HCT116 (cell line): ENCODE results near the gene CD3D. TPM values are rescaled to one million over a fixed set of nuclear protein-coding genes. Genes with fewer than 3 reads are reported as not detected.

Experiments used
- ATAC-seq: fragments of 200-7000 bp; cut with Tn5 transposase; 2 replicates; pipeline ENCODE4 v1.9.1; 2020; ENCODE audit warnings: mild to moderate bottlenecking, moderate library complexity
- BruUV-seq: library from RNA; stranded (reverse); fragments of 400-500 nt; replicated peaks from 2 replicates; lab custom pipeline; 2021; lab: Mats Ljungman, UMichigan
- CTCF ChIA-PET: fragments of 300-600 bp; sonication (Branson Sonifier 250); formaldehyde crosslinking; loops from one replicate; lab custom pipeline; 2021; ENCODE audit warnings: antibody characterized with exemption; lab: Charles Lee
- POLR2A ChIA-PET: fragments of 300-600, 350-600 bp; sonication (Branson Sonifier 250); formaldehyde crosslinking; loops from one replicate; lab custom pipeline; 2021; ENCODE audit warnings: antibody characterized with exemption; lab: Charles Lee
- RAD21 ChIA-PET, 2 experiments: fragments of 300-600 bp; sonication (Branson Sonifier 250); formaldehyde crosslinking; loops; one replicate each; lab custom pipeline; 2023; ENCODE audit warnings: low total read pairs in 2 of 2; ENCODE audit not compliant: uncharacterized antibody in 2 of 2, unreplicated experiment in 2 of 2, low non-redundant PET in 1 of 2; lab: Charles Lee
- DNase-seq: peaks from one replicate; pipeline ENCODE4 v3.0.0-alpha.2; 2010; ENCODE audit warnings: low read depth, low spot score
- H2AFZ ChIP-seq: fragments of 200-600 bp; shearing (Covaris generic), sonication (generic); 2 replicates; pipeline ENCODE4 v1.6.1; 2017; ENCODE audit warnings: low read depth, mixed run types, mixed read lengths, antibody characterized with exemption, low read length; ENCODE audit not compliant: poor library complexity, severe bottlenecking
- H3K27ac ChIP-seq: 2 replicates; pipeline ENCODE4 v1.5.1; 2012; ENCODE audit warnings: low read depth, low read length
- H3K27me3 ChIP-seq: fragments of 200-600 bp; sonication (generic); 2 replicates; pipeline ENCODE4 v1.6.1; 2016; ENCODE audit warnings: mixed run types, low read length, mixed read lengths; ENCODE audit not compliant: insufficient read depth
- H3K36me3 ChIP-seq, 2 experiments: fragments of 200-500 bp in 1 of 2; fragments of 200-600 bp in 1 of 2; sonication (Bioruptor generic) in 1 of 2; sonication (generic) in 1 of 2; 2 replicates each; pipeline versions ENCODE4 v1.5.1 to v1.6.1; 2014 to 2016; ENCODE audit warnings: low read length in 2 of 2, inconsistent platforms in 1 of 2, mixed read lengths in 1 of 2, mixed run types in 1 of 2; ENCODE audit not compliant: insufficient read depth in 2 of 2, control insufficient read depth in 1 of 2
- H3K4me1 ChIP-seq, 2 experiments: fragments of 200-600 bp in 1 of 2; sonication (generic) in 1 of 2; 2 replicates each; pipeline versions ENCODE4 v1.5.1 to v1.6.1; 2012 to 2017; ENCODE audit warnings: low read length in 2 of 2, inconsistent platforms in 1 of 2, mild to moderate bottlenecking in 1 of 2, mixed read lengths in 1 of 2, mixed run types in 1 of 2, moderate library complexity in 1 of 2; ENCODE audit not compliant: insufficient read depth in 2 of 2, control insufficient read depth in 1 of 2
- H3K4me2 ChIP-seq: fragments of 200-600 bp; sonication (generic); 2 replicates; pipeline ENCODE4 v1.6.1; 2017; ENCODE audit warnings: mixed run types, low read length, mixed read lengths
- H3K4me3 ChIP-seq, 2 experiments: fragments of 200-600 bp in 1 of 2; sonication (generic) in 1 of 2; replicated peaks in 1 of 2; 2 replicates each; pipeline ENCODE4 v1.5.1; 2011 to 2016; ENCODE audit warnings: low read length in 2 of 2, control low read depth in 1 of 2, low read depth in 1 of 2, mild to moderate bottlenecking in 1 of 2, mixed read lengths in 1 of 2, mixed run types in 1 of 2
- H3K79me2 ChIP-seq: fragments of 200-600 bp; sonication (generic); 2 replicates; pipeline ENCODE4 v1.6.1; 2017; ENCODE audit warnings: mild to moderate bottlenecking, mixed run types, low read length, moderate library complexity, mixed read lengths; ENCODE audit not compliant: insufficient read depth
- H3K9ac ChIP-seq: fragments of 200-600 bp; sonication (generic); 2 replicates; pipeline ENCODE4 v1.6.1; 2016; ENCODE audit warnings: low read length, mixed read lengths
- H3K9me2 ChIP-seq: fragments of 200-600 bp; sonication (generic), shearing (Covaris generic); 2 replicates; pipeline ENCODE4 v1.6.1; 2017; ENCODE audit warnings: mixed run types, mild to moderate bottlenecking, moderate library complexity; ENCODE audit not compliant: insufficient read depth
- H3K9me3 ChIP-seq, 2 experiments: fragments of 200-500 bp in 1 of 2; fragments of 200-600 bp in 1 of 2; sonication (Bioruptor generic) in 1 of 2; sonication (generic) in 1 of 2; 2 replicates each; pipeline ENCODE4 v1.6.1; 2014 to 2017; ENCODE audit warnings: low read length in 2 of 2, mixed read lengths in 2 of 2, inconsistent platforms in 1 of 2, low read depth in 1 of 2, mild to moderate bottlenecking in 1 of 2, mixed run types in 1 of 2, moderate library complexity in 1 of 2; ENCODE audit not compliant: control insufficient read depth in 1 of 2, insufficient read depth in 1 of 2
- H4K20me1 ChIP-seq: fragments of 200-600 bp; sonication (generic), shearing (Covaris generic); 2 replicates; pipeline ENCODE4 v1.6.1; 2017; ENCODE audit warnings: mixed run types, mild to moderate bottlenecking, moderate library complexity; ENCODE audit not compliant: insufficient read depth
- CBX3 ChIP-seq: IDR thresholded peaks from 2 replicates; pipeline ENCODE4 v1.6.1; 2012; ENCODE audit warnings: low read depth
- CTCF ChIP-seq, 3 experiments: fragments of 200-600 bp in 1 of 3; sonication (generic) in 1 of 3; IDR thresholded peaks in 2 of 3; conservative IDR thresholded peaks in 1 of 3; 2 replicates each; pipeline ENCODE4 v1.5.1; 2012 to 2017; ENCODE audit warnings: low read depth in 2 of 3, low read length in 2 of 3, antibody characterized with exemption in 1 of 3, borderline replicate concordance in 1 of 3, control low read depth in 1 of 3, mild to moderate bottlenecking in 1 of 3, mixed read lengths in 1 of 3, mixed run types in 1 of 3, moderate library complexity in 1 of 3; ENCODE audit not compliant: insufficient read depth in 1 of 3
- ELF1 ChIP-seq: IDR thresholded peaks from 2 replicates; pipeline ENCODE4 v1.6.1; 2012; ENCODE audit warnings: low read depth, borderline replicate concordance
- JUND ChIP-seq: IDR thresholded peaks from 2 replicates; pipeline ENCODE4 v1.6.1; 2012
- POLR2AphosphoS5 ChIP-seq: IDR thresholded peaks from 2 replicates; pipeline ENCODE4 v1.6.1; 2011; ENCODE audit warnings: mild to moderate bottlenecking, low read depth, low read length, moderate library complexity
- REST ChIP-seq: IDR thresholded peaks from 2 replicates; pipeline ENCODE4 v1.6.1; 2012; ENCODE audit warnings: low read depth
- SIN3A ChIP-seq: IDR thresholded peaks from 2 replicates; pipeline ENCODE4 v1.6.1; 2012; ENCODE audit warnings: low read depth
- SP1 ChIP-seq: IDR thresholded peaks from 2 replicates; pipeline ENCODE4 v1.6.1; 2012; ENCODE audit warnings: low read depth
- SRF ChIP-seq: IDR thresholded peaks from 2 replicates; pipeline ENCODE4 v1.6.1; 2012; ENCODE audit warnings: low read depth
- ZNF274 ChIP-seq: fragments of 200-500 bp; sonication (Bioruptor generic); IDR thresholded peaks from 2 replicates; pipeline ENCODE4 v1.6.1; 2014; ENCODE audit warnings: mild to moderate bottlenecking, low read depth, low read length, inconsistent platforms
- intact Hi-C: fragments of 100-400 bp; cut with micrococcal nuclease; formaldehyde crosslinking; loops from 2 replicates; pipeline ENCODE4 v1.10.0; 2022
- total RNA-seq: library from RNA; stranded (reverse); gene quantifications from one replicate; pipeline ENCODE4 v1.2.1, GENCODE V29; 2021; ENCODE audit not compliant: unreplicated experiment
- TF ChIP-seq, protein P1 (sequence below): IDR thresholded peaks from 2 replicates; pipeline ENCODE4 v1.6.1; 2011; ENCODE audit warnings: mild to moderate bottlenecking, low read length, moderate library complexity; ENCODE audit not compliant: insufficient replicate concordance; ENCODE audit errors: extremely low read depth
- TF ChIP-seq, protein P2 (sequence below): IDR thresholded peaks from 2 replicates; pipeline ENCODE4 v1.6.1; 2012

CD3D gene
- total RNA-seq, 1 experiment from 2014 or later = 1.0 TPM

DNA sequence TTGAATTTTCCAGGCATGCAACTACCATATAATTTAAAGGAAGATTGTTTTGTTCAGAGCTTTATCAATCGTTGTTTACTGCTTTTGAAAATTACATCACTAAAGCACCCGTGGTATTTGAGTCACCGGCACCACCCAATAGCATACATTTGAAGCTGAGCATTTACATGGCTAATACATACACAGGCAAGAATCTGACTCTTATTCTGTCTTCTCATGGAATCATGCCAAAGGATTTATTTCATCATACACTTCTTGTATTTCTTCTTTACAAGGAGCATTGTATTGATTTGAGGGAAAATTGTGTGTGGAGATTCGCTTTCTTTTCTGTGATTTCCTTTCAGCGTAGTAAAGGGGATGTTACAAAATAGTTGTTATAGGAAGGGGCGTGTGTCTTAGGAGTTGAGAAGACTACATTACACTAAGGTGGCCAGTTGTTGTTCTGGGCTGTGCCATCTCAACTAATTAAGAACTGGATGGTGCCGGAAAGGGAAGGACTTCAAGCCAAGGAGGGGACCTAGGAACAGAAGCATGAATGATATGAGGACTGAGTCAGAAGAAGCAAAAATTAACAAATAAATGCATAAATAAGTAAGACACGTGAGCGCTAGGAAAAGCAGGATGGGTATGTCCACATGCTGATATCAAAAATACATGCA is 50.9 kb downstream of the CD3D start:
- H3K27me3 ChIP-seq = no peaks in the 10 kb centered on the region
- no peaks in the 10 kb centered on the region for H3K36me3 ChIP-seq
- H3K4me2 ChIP-seq = peak overlapping the region; percentile 64
- intact Hi-C loops = loop anchor here (1.0 kb wide), 2 partner anchors 93 to 146 kb away; no protein-coding TSS in a partner anchor
- ChIA-PET RAD21 (interaction anchor here (0.8 to 1.4 kb wide), 4 partner anchors 27 to 447 kb away, joined by 3 to 10 read pairs (median 7); partner anchors contain the start of gene MPZL2 (in 1 of the 2)), CTCF (interaction anchor here (0.9 to 4.8 kb wide), 4 partner anchors 93 to 484 kb away, joined by 3 to 61 read pairs (median 4); no protein-coding TSS in a partner anchor), POLR2A (no interaction called here)
- H3K9me2 ChIP-seq = no peaks in the 10 kb centered on the region
- no TSS peak for BruUV-seq
- no peaks in the 10 kb centered on the region for H4K20me1 ChIP-seq
- no peak overlapping the region for H3K27ac ChIP-seq
- TF ChIP-seq SP1 = no peak
- no peak for TF ChIP-seq ELF1
- no peak for TF ChIP-seq CTCF (IDR thresholded peaks at IDR 0.05 in 2 of 3, conservative IDR thresholded peaks at IDR 0.05 in 1 of 3; ENCODE audit: borderline replicate concordance in 1 of 3, insufficient read depth in 1 of 3, low read depth in 2 of 3, low read length in 2 of 3)
- TF ChIP-seq ZNF274 = no peak
- TF ChIP-seq SRF = no peak
- TF ChIP-seq POLR2AphosphoS5 = no peak
- no peak for TF ChIP-seq SIN3A
- no peak for TF ChIP-seq REST
- TF ChIP-seq JUND = no peak
- TF ChIP-seq, protein P1, sequence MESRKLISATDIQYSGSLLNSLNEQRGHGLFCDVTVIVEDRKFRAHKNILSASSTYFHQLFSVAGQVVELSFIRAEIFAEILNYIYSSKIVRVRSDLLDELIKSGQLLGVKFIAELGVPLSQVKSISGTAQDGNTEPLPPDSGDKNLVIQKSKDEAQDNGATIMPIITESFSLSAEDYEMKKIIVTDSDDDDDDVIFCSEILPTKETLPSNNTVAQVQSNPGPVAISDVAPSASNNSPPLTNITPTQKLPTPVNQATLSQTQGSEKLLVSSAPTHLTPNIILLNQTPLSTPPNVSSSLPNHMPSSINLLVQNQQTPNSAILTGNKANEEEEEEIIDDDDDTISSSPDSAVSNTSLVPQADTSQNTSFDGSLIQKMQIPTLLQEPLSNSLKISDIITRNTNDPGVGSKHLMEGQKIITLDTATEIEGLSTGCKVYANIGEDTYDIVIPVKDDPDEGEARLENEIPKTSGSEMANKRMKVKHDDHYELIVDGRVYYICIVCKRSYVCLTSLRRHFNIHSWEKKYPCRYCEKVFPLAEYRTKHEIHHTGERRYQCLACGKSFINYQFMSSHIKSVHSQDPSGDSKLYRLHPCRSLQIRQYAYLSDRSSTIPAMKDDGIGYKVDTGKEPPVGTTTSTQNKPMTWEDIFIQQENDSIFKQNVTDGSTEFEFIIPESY = no peak
- TF ChIP-seq CBX3 = no peak
- TF ChIP-seq, protein P2, sequence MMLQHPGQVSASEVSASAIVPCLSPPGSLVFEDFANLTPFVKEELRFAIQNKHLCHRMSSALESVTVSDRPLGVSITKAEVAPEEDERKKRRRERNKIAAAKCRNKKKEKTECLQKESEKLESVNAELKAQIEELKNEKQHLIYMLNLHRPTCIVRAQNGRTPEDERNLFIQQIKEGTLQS = no peak
- peak overlapping the region; percentile 59 for H2AFZ ChIP-seq
- DNase-seq (no peak), ATAC-seq (no peak)
- H3K9ac ChIP-seq = no peak overlapping the region
- H3K9me3 ChIP-seq = no peaks in the 10 kb centered on the region
- peaks cover 7 to 26% of the 10 kb centered on the region in 2 experiments; a peak in 3 of 4 replicates for H3K4me1 ChIP-seq
- H3K4me3 ChIP-seq = peak overlapping the region in 1 of 2 experiments; percentile 22; a peak in 2 of 4 replicates
- H3K79me2 ChIP-seq = no peaks in the 10 kb centered on the region
